G401 (cell line): Measurements from ENCODE around the gene BMP7. TPM values are rescaled to one million over a fixed set of nuclear protein-coding genes. Genes with fewer than 3 reads are reported as not detected.

ENCODE experiments used
- DNase-seq: peaks from one replicate; pipeline ENCODE4 v3.0.0-alpha.2; 2015; ENCODE audit warnings: low spot score
- in situ Hi-C: cut with HindIII; loops from 2 replicates; pipeline ENCODE4 v1.10.0; 2016; ENCODE audit warnings: low sequenced_read_pairs, mixed read lengths
- total RNA-seq: library from RNA; depleted of rRNA; stranded (reverse); fragments of >200 nt; shearing (Covaris generic); gene quantifications from 2 replicates; pipeline ENCODE4 v1.2.3, GENCODE V29; 2014

The BMP7 gene
- total RNA-seq, 1 experiment from 2014 or later, result 81.3 TPM

GRCh38 chr20:57219071-57219677 lies 47.3 kb downstream of the BMP7 start:
- DNase-seq, result no peak
- in situ Hi-C loops, result no loop called here

GRCh38 chr20:57218489-57218888 lies 48.0 kb downstream of the BMP7 start:
- no peak for DNase-seq
- in situ Hi-C loops, result no loop called here

- in situ Hi-C loops, result no loop called here
- DNase-seq, result no peak
Measured at GRCh38 chr20:57217802-57218201, 48.6 kb downstream of the BMP7 start.

- in situ Hi-C loops, result no loop called here
- no peak for DNase-seq
Measured at GRCh38 chr20:57216669-57217068, 49.8 kb downstream of the BMP7 start.

- DNase-seq, result no peak
- in situ Hi-C loops, result no loop called here
Measured at GRCh38 chr20:57215826-57216471, 50.5 kb downstream of the BMP7 start.

GRCh38 chr20:57215426-57215825 lies 51.0 kb downstream of the BMP7 start:
- no peak for DNase-seq
- in situ Hi-C loops, result no loop called here

GRCh38 chr20:57214948-57215347 lies 51.5 kb downstream of the BMP7 start:
- DNase-seq, result no peak
- in situ Hi-C loops, result no loop called here

GRCh38 chr20:57214427-57214826 lies 52.0 kb downstream of the BMP7 start:
- in situ Hi-C loops, result no loop called here
- DNase-seq, result no peak

GRCh38 chr20:57213924-57214323 lies 52.5 kb downstream of the BMP7 start:
- in situ Hi-C loops, result no loop called here

GRCh38 chr20:57213291-57213690 lies 53.1 kb downstream of the BMP7 start:
- in situ Hi-C loops, result no loop called here
- DNase-seq, result no peak

More at GRCh38 chr20:57213924-57214323, 52.5 kb downstream of the BMP7 start:
- DNase-seq, result no peak

- DNase-seq, result peak; percentile 14
- in situ Hi-C loops, result no loop called here
Measured at GRCh38 chr20:57212534-57213276, 53.7 kb downstream of the BMP7 start.

GRCh38 chr20:57211908-57212533 lies 54.4 kb downstream of the BMP7 start:
- DNase-seq, result no peak
- in situ Hi-C loops, result no loop called here

GRCh38 chr20:57211406-57211805 lies 55.0 kb downstream of the BMP7 start:
- in situ Hi-C loops, result no loop called here
- no peak for DNase-seq

- no peak for DNase-seq
- in situ Hi-C loops, result no loop called here
Measured at GRCh38 chr20:57210911-57211280, 55.5 kb downstream of the BMP7 start.

GRCh38 chr20:57210054-57210910 lies 56.2 kb downstream of the BMP7 start:
- DNase-seq, result no peak
- in situ Hi-C loops, result no loop called here

- in situ Hi-C loops, result no loop called here
- DNase-seq, result no peak
Measured at GRCh38 chr20:57209413-57209812, 57.0 kb downstream of the BMP7 start.

GRCh38 chr20:57208198-57208597 lies 58.2 kb downstream of the BMP7 start:
- in situ Hi-C loops, result no loop called here
- no peak for DNase-seq

- in situ Hi-C loops, result no loop called here
- DNase-seq, result no peak
Measured at GRCh38 chr20:57207251-57207650, 59.2 kb downstream of the BMP7 start.

GRCh38 chr20:57205606-57206219 lies 60.7 kb downstream of the BMP7 start:
- in situ Hi-C loops, result no loop called here

More at GRCh38 chr20:57205606-57206219, 60.7 kb downstream of the BMP7 start:
- DNase-seq, result no peak
